K562 (cell line): ENCODE results near the gene UBXN1. TPM values are rescaled to one million over a fixed set of nuclear protein-coding genes. Genes with fewer than 3 reads are reported as not detected.

ENCODE experiments used
- ADNP ChIP-seq: fragments of 200-800 bp; sonication (Bioruptor generic); IDR thresholded peaks from 2 replicates; pipeline ENCODE4 v1.6.1; 2016; ENCODE audit warnings: missing genetic modification characterization, missing compliant biosample characterization
- ASH1L ChIP-seq: fragments of 450-650 bp; IDR thresholded peaks from 2 replicates; pipeline ENCODE4 v1.6.1; 2018; ENCODE audit warnings: borderline replicate concordance, mild to moderate bottlenecking, low read depth; ENCODE audit not compliant: partially characterized antibody
- CREB1 ChIP-seq, 2 experiments: sonication (generic) in 1 of 2; formaldehyde crosslinking in 1 of 2; IDR thresholded peaks; 2 replicates each; pipeline versions ENCODE4 v1.6.1 to v1.8.0; 2012 to 2022; ENCODE audit warnings: inconsistent platforms in 1 of 2, mild to moderate bottlenecking in 1 of 2, missing genetic modification reagents in 1 of 2, moderate library complexity in 1 of 2
- DPF2 ChIP-seq: fragments of 450-650 bp; IDR thresholded peaks from 2 replicates; pipeline ENCODE4 v1.6.1; 2016
- FOSL1 ChIP-seq: fragments of 200-800 bp; sonication (Bioruptor generic); conservative IDR thresholded peaks from 2 replicates; pipeline ENCODE4 v1.6.1; 2016; ENCODE audit warnings: missing genetic modification characterization, missing compliant biosample characterization
- MEF2D ChIP-seq: conservative IDR thresholded peaks from 2 replicates; pipeline ENCODE4 v1.6.1; 2016; ENCODE audit warnings: low read depth, missing genetic modification characterization, missing compliant biosample characterization
- POLR2G ChIP-seq: fragments of 200-400 bp; formaldehyde crosslinking; IDR thresholded peaks from 2 replicates; pipeline ENCODE4 v1.6.1; 2017; ENCODE audit warnings: low read depth, mild to moderate bottlenecking, antibody characterized with exemption, low read length, moderate library complexity
- PREB ChIP-seq: sonication (generic); formaldehyde crosslinking; IDR thresholded peaks from 2 replicates; pipeline ENCODE4 v1.8.1; 2023; ENCODE audit warnings: mild to moderate bottlenecking, missing genetic modification reagents
- SIN3B ChIP-seq: fragments of 450-650 bp; IDR thresholded peaks from 2 replicates; pipeline ENCODE4 v1.6.1; 2017; ENCODE audit warnings: low read depth, mild to moderate bottlenecking, moderate library complexity
- SP1 ChIP-seq: sonication (generic); formaldehyde crosslinking; IDR thresholded peaks from 2 replicates; pipeline ENCODE4 v1.8.1; 2022; ENCODE audit warnings: mild to moderate bottlenecking, missing genetic modification reagents
- ZBTB11 ChIP-seq, 3 experiments: fragments of 200-800 bp in 1 of 3; fragments of 250-450 bp in 1 of 3; fragments of 450-650 bp in 1 of 3; sonication (Bioruptor Pico) in 1 of 3; sonication (Bioruptor generic) in 1 of 3; formaldehyde crosslinking in 1 of 3; IDR thresholded peaks; 2 replicates each; pipeline versions ENCODE4 v1.6.1 to v1.8.0; 2016 to 2022; ENCODE audit warnings: mild to moderate bottlenecking in 2 of 3, missing genetic modification characterization in 2 of 3, missing compliant biosample characterization in 1 of 3, moderate library complexity in 1 of 3
- ZNF280A ChIP-seq: fragments of 450-650 bp; IDR thresholded peaks from 2 replicates; pipeline ENCODE4 v1.6.1; 2018; ENCODE audit warnings: mild to moderate bottlenecking, low read depth; ENCODE audit not compliant: partially characterized antibody
- ZNF639 ChIP-seq, 2 experiments: fragments of 200-800 bp in 1 of 2; sonication (Bioruptor generic) in 1 of 2; sonication (generic) in 1 of 2; formaldehyde crosslinking in 1 of 2; IDR thresholded peaks in 1 of 2; conservative IDR thresholded peaks in 1 of 2; 2 replicates each; pipeline versions ENCODE4 v1.5.0 to v1.6.1; 2016 to 2020; ENCODE audit warnings: missing compliant biosample characterization in 1 of 2, missing genetic modification characterization in 1 of 2, missing genetic modification reagents in 1 of 2
- ZNF707 ChIP-seq: fragments of 250-450 bp; sonication (Bioruptor Pico); conservative IDR thresholded peaks from 2 replicates; pipeline ENCODE4 v1.8.0; 2022; ENCODE audit warnings: inconsistent platforms, mild to moderate bottlenecking, moderate library complexity
- polyA plus RNA-seq, 8 experiments: library from polyadenylated mRNA; depleted of rRNA in 4 of 8; stranded (reverse) in 5 of 8; unstranded in 3 of 8; fragments of >200 nt; fragmentation: Nextera tagmentation in 2 of 8; fragmentation: Illumina TruSeq in 1 of 8; extraction: Ambion mirVana in 2 of 8; extraction: Trizol in 1 of 8; gene quantifications; 2 replicates each; pipeline versions ENCODE4 v1.2.1 to v1.2.3, GENCODE V29; 2011 to 2014; ENCODE audit warnings: inconsistent platforms in 1 of 8, missing spikeins in 1 of 8
- total RNA-seq, 7 experiments: library from RNA; depleted of rRNA in 6 of 7; stranded (reverse); fragments of >200 nt in 6 of 7; fragmentation: Illumina TruSeq in 2 of 7; extraction: Trizol in 2 of 7; gene quantifications; 2 replicates each; pipeline versions ENCODE4 v1.2.1 to v1.2.3, GENCODE V29; 2011 to 2021; ENCODE audit warnings: low replicate concordance in 1 of 7
- TF ChIP-seq, protein P1 (sequence below): sonication (generic); formaldehyde crosslinking; IDR thresholded peaks from 2 replicates; pipeline ENCODE4 v1.8.0; 2022; ENCODE audit warnings: mild to moderate bottlenecking, missing genetic modification reagents, borderline replicate concordance

UBXN1 gene
- total and polyA plus RNA-seq, 9 of the 15 experiments (the other 6 are each of a cell fraction or from before 2014, with no cell fraction given), result 4.8 to 263 (median 99.7) TPM

- TF ChIP-seq, protein P1, sequence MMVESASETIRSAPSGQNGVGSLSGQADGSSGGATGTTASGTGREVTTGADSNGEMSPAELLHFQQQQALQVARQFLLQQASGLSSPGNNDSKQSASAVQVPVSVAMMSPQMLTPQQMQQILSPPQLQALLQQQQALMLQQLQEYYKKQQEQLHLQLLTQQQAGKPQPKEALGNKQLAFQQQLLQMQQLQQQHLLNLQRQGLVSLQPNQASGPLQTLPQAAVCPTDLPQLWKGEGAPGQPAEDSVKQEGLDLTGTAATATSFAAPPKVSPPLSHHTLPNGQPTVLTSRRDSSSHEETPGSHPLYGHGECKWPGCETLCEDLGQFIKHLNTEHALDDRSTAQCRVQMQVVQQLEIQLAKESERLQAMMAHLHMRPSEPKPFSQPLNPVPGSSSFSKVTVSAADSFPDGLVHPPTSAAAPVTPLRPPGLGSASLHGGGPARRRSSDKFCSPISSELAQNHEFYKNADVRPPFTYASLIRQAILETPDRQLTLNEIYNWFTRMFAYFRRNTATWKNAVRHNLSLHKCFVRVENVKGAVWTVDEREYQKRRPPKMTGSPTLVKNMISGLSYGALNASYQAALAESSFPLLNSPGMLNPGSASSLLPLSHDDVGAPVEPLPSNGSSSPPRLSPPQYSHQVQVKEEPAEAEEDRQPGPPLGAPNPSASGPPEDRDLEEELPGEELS (CRISPR knock-in tag), result no peak
- no peak for TF ChIP-seq ASH1L
- TF ChIP-seq DPF2, result 0 out of 2 replicates have a peak, but pooled peaks have one; percentile 14
- TF ChIP-seq MEF2D (tag), result no peak
- no peak for TF ChIP-seq ZNF280A
- TF ChIP-seq ADNP (tag), result no peak
- no peak for TF ChIP-seq SIN3B
- no peak for TF ChIP-seq CREB1 (IDR thresholded peaks at IDR 0.05)
- TF ChIP-seq CREB1 (CRISPR knock-in tag; IDR thresholded peaks at IDR 0.05), result no peak
- no peak for TF ChIP-seq SP1 (CRISPR knock-in tag)
- 0 out of 6 replicates have a peak, but pooled peaks of 1 of the 3 experiments have one; percentile 88 for TF ChIP-seq ZBTB11 (CRISPR knock-in tag; IDR thresholded peaks at IDR 0.05)
- no peak for TF ChIP-seq ZNF707 (CRISPR knock-in tag)
- TF ChIP-seq POLR2G, result no peak
- no peak for TF ChIP-seq ZNF639 (CRISPR knock-in tag; conservative IDR thresholded peaks at IDR 0.05 in 1 of 2, IDR thresholded peaks at IDR 0.05 in 1 of 2)
- no peak for TF ChIP-seq FOSL1 (tag)
- TF ChIP-seq PREB (CRISPR knock-in tag), result no peak
These were observed 26.5 kb downstream of the UBXN1 start (continued) for GRCh38 chr11:62652161-62653006.
